AG04449 (cell line): ENCODE measurements around the gene MLKL.

Experiments
- CTCF ChIA-PET: fragments of 350-600 bp; formaldehyde crosslinking; extraction: SDS; loops from one replicate; lab custom pipeline; 2021; ENCODE audit warnings: antibody characterized with exemption; lab: Yijun Ruan, JAX
- POLR2A ChIA-PET: fragments of 400-600, 350-600 bp; formaldehyde crosslinking; extraction: SDS; loops from one replicate; lab custom pipeline; 2020; ENCODE audit warnings: antibody characterized with exemption, inconsistent platforms; lab: Yijun Ruan, JAX
- DNase-seq: peaks from one replicate; pipeline ENCODE4 v3.0.0-alpha.2; 2010; ENCODE audit warnings: low read depth, low spot score
- H3K4me3 ChIP-seq: 2 replicates; pipeline ENCODE4 v1.5.1; 2011; ENCODE audit warnings: low read depth, mild to moderate bottlenecking, control low read depth, low read length
- TF ChIP-seq, protein P1 (sequence below): IDR thresholded peaks from one replicate; pipeline ENCODE4 v1.5.1; 2011; ENCODE audit warnings: mild to moderate bottlenecking, moderate library complexity, low read length, control low read depth, inconsistent platforms; ENCODE audit not compliant: insufficient read depth; ENCODE audit errors: missing control alignments

MLKL gene

GRCh38 chr16:74735162-74735452 is 34.4 kb upstream of the MLKL start:
- ChIA-PET POLR2A (no interaction called here), CTCF (interaction anchor here (1.1 to 1.8 kb wide), 4 partner anchors 10 to 128 kb away, joined by 3 to 4 read pairs (median 3); partner anchors contain the start of gene MLKL)
- TF ChIP-seq, protein P1, sequence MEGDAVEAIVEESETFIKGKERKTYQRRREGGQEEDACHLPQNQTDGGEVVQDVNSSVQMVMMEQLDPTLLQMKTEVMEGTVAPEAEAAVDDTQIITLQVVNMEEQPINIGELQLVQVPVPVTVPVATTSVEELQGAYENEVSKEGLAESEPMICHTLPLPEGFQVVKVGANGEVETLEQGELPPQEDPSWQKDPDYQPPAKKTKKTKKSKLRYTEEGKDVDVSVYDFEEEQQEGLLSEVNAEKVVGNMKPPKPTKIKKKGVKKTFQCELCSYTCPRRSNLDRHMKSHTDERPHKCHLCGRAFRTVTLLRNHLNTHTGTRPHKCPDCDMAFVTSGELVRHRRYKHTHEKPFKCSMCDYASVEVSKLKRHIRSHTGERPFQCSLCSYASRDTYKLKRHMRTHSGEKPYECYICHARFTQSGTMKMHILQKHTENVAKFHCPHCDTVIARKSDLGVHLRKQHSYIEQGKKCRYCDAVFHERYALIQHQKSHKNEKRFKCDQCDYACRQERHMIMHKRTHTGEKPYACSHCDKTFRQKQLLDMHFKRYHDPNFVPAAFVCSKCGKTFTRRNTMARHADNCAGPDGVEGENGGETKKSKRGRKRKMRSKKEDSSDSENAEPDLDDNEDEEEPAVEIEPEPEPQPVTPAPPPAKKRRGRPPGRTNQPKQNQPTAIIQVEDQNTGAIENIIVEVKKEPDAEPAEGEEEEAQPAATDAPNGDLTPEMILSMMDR = no peak
- no peak overlapping the region for H3K4me3 ChIP-seq
- no peak for DNase-seq

- ChIA-PET CTCF (interaction anchor here (1.1 to 1.8 kb wide), 4 partner anchors 10 to 128 kb away, joined by 3 to 4 read pairs (median 3); partner anchors contain the start of gene MLKL), POLR2A (no interaction called here)
- H3K4me3 ChIP-seq = no peak overlapping the region
- TF ChIP-seq, protein P1 = no peak
- no peak for DNase-seq
Measured at GRCh38 chr16:74734361-74735161, 33.9 kb upstream of the MLKL start.

DNA sequence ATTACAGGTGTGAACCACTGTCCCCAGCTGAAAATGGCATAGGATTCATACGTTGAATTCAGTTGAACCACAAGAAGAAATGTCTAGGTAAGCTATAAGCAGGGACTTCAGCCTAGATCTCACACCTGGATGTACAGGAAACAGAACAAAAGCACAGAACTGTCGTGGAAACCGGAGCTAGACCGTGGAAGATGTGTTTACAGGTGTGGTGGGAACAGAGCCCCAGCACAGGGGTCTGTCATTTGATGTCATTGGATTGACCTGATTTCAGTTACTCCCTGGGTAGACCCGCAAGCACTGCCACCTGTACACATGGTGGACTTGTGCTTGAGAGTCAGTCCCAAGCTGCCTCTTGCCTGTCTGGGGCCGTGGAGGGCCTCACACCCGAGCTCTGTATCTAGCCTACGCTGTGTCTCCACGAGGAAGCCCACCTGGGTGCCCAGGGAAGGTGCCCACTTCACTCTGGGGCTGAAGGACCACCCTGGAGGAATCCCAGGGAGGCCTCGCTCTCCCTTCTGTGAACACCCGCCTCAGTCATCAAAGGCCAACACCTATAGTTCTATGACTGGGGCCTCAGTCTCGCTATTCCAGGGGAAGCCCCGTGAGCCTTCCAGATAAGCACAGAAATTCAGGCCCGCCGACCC is 32.2 kb upstream of the MLKL start:
- DNase-seq = no peak
- CTCF ChIA-PET = interaction anchor here (1.5 kb wide), 1 partner anchor 130 kb away, joined by 6 read pairs; no protein-coding TSS in a partner anchor
- POLR2A ChIA-PET = no interaction called here
- H3K4me3 ChIP-seq = no peak overlapping the region
- TF ChIP-seq, protein P1 = no peak

GRCh38 chr16:74731853-74732477 is 31.3 kb upstream of the MLKL start:
- POLR2A ChIA-PET = no interaction called here
- H3K4me3 ChIP-seq = no peak overlapping the region
- TF ChIP-seq, protein P1 = no peak
- DNase-seq = no peak
- CTCF ChIA-PET = interaction anchor here (1.5 kb wide), 1 partner anchor 131 kb away, joined by 6 read pairs; no protein-coding TSS in a partner anchor

DNA sequence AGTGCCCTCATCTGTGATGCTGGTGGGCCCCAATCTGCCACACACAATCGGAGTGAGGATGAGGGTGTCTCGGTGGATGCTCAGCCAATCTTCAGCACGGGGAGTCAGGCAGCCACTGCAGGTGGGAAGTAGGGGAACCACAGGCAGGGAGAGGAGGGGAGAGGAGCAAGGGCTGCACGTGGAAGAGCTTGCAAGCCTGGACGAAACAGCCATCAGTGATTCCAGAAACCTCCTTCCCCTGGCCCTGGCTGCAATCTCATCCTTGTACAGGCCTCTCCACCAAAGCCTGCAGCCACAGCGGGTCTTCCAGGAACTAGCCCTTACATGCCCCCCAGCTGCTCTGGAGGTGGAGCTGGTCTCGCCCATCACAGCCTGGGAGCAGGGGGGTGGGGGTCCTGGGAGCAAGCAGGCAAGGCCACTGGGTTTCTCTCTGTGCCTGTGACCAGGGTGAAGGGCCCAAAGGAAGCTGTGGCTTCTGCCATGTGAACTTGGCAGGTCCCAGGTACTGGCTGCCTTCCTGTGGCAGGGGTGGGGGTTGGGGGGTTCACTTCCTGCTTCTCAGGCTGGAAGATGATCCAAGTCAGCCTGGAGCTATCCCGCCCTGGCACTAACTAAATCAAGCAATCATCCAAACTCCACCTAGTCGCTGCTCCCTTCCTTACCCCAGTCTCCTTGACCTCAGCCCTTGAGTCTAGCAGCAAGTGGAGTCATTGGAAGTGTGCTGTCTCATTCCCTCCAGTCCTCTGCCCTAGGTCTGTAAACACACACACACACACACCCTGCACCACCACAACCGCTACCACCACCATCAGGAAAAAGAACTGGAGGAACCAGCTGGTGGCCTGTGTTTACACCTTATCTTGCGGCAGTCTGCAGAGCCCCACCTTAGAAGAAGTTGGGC is 29.4 kb upstream of the MLKL start:
- ChIA-PET POLR2A (no interaction called here), CTCF (interaction anchor here (9.0 kb wide), 1 partner anchor 17 kb away, joined by 93 read pairs; no protein-coding TSS in a partner anchor)
- no peak overlapping the region for H3K4me3 ChIP-seq
- TF ChIP-seq, protein P1 = no peak
- DNase-seq = no peak
